IPS-NIHi7 (cell line): ENCODE results near the gene EXOC4.
A peak's percentile ranks its signal among the peaks of the same experiment; 100 is the strongest.

ENCODE experiments used
- DNase-seq: peaks from one replicate; pipeline ENCODE4 v3.0.0; 2012; ENCODE audit warnings: mixed read lengths; ENCODE audit errors: extremely low spot score

Gene EXOC4

DNA sequence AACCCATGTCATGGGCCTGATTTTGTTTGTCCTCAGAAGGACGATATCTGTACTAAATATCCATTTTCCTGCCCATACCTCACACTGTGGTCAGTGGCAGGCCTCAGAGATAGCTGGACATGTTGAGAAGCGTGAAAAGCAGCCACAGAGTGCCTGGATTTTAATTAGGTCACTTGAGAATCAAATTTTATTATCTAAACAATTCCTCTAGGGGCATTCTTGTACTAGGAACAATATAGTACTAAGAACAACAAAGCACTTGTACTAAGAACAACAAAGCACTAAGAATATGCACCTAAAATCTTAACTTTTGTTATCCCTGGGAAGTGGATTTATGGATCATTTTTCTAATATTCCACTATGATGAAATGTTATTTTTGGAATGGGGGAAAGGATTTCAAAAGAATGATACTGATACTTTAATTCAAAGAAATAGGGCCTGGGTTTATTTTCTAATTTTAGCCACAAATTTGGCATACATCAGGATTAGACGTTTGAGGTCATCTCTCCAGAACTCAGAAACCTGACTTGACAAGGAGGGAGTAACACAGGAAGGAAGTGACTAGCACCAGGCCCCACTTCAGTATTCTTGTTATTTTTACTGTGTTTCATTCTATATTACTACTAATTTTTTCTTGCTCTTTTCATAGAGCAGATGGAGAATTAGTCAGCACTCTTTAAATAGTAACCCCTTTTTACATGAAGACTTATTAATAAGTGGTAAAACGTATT is 112.2 kb downstream of the EXOC4 start:
- no peak for DNase-seq

DNA sequence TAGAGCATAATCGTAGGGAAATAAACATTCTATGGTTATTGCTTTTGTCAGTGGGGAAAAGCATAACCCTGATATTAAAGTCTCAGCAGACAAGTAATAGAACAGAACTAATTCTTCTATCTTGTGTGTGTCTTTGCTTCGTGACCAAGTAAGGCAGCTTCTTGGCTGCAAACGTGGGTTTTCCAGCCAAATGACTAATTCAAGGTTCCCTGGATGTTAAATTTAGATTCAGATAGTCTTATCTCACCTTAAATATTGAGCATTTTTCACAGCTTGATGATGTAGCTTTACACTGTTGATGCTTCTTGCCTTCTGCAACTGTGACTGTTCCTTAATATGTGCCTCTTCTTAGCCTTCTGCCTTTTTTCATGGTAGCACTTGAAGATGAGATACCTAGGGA is 113.0 kb downstream of the EXOC4 start:
- no peak for DNase-seq

DNA sequence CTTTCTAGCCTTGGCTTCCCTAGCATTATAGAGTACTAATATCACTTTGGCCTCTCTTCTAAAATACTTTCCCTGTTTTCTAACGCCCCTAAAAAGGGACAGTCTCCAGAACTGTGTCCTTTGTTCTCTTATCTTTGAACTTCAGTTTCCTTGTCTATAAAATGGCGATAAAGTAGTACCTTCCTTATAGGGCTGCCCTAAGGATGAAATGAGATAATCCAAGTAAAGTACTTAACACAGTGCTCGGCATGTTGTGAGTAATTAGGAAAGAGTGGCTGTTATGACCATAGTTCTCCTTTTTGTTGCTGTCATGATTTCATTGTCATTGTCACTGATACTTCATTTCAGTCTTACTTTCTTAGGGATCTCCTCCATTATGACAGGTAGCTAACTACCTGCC is 114.7 kb downstream of the EXOC4 start:
- DNase-seq = no peak

DNA sequence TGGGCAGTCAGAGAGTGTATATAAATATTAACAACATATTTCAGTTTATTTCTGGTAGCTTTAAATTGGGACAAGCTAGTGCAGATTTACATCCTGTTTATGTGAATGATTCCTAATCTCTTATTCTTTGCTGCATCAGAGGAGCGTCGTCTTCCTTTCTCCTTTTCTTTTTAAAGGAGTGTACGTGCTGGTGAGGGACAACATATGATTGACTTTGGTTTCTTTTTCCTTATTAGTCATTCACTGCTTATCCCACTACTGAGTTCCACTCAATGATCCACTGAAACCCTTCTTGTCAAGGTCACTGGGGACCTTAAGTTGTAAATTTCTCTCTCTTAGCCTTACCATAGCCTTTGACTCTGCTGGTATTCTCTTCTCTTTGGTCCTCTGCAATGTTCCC is 116.3 kb downstream of the EXOC4 start:
- no peak for DNase-seq

DNA sequence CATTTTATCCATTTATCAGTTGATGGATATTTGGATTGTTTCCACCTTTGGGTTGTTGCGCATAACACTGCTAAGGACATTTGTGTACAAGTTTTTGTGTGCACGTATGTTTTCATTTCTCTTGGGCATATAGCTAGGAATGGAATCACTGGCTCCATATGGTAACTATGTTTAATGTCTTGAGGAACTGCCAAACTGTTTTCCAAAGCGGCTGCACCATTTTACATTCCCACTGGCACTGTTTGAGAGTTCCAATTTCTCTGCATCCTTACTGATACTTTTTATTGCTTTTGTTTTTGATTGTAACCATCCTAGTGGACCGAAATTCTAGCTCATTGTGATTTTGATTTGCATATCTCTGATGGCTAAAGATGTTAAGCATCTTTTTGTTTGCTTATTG is 118.7 kb downstream of the EXOC4 start:
- DNase-seq = no peak

DNA sequence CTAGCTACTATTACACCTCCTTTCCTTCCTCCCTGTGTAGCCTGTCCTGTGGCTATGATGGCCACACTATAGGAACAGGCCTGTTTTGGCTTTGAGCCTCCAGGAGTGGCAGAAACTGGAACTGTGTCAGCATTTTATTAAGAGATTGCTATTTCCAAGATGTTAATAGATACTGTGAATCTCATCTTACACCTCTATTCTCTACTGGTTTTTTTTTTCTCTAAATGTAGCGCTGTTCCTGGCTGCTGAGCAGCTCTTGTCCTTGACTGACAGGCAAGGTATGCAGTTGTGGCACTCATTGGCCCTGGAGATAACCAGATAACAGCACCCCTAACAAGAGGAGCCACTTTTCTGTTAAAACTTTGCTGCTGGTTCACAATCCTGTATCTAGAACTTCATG is 119.5 kb downstream of the EXOC4 start:
- no peak for DNase-seq

DNA sequence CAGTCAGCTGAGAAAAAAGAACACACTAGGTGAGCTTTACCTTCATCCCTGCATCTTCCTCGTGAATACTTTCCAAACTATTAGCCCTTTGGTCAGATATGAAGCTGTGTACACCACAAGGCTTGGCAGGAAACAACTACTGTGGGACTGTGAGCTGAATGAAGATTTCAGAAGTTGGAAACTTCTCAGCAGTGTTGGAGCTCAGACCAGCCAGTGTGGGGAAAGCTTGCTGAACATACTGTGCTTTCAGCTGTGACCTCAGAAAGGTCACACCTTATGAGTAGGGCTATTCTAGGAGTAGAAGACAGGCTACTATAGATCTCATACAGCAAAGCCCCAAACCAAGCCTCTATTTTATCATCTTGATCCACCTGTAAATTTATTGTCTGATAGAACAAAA is 123.6 kb downstream of the EXOC4 start:
- DNase-seq = no peak

DNA sequence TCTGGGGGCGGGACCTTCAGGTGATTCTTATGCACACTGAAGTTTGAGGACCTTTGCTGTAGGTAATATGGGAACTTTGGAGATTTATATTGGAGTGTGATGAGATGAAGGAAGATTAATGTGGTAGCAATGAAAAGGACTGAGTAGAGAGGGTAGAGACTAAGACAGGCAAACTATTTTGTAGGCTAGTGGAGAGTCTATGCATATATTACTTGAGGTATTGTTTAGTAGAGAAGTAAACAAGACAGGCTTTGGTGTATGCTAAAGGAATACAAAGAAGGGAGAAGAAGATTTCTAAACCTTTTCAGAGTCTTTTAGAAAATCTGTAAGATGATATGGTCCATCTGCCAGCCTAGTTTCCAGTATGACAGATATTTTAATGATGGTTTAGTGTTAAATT is 129.1 kb downstream of the EXOC4 start:
- DNase-seq = no peak

DNA sequence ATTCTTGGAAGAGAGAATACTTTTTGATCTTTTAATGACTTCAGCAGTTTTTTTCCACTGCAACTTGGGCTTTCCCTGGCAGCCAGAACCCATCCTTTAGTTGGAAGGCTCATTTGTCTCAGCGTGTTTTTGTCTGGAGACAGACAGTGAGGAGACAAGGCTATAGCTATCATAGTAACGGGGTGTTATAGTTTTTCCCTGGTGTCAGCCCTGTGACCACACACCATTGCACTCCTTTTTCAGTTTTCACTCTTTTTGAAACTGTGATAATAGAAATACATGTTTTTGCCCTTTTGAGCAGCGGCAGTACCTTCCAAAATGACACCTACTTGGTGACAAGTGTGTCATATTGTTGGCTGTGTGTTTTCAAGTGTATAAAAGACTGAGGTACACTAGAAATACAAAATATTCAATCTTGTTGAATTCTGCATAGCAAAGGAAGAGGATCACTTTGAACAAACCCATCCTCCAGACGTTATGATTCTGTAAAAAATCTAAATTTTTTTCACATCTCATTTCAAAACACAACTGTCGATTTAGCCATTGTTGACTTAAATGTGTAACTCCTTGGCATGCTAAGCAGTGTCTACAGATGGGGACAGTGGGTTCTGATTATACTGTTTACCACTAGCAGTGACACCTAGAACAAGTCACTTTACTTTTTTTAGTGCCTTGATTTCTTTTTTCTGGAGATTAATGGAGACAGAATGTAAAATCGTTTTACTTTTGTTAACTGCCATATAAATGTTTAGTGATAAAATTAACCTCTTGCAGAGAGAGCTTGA is 130.1 kb downstream of the EXOC4 start:
- no peak for DNase-seq

DNA sequence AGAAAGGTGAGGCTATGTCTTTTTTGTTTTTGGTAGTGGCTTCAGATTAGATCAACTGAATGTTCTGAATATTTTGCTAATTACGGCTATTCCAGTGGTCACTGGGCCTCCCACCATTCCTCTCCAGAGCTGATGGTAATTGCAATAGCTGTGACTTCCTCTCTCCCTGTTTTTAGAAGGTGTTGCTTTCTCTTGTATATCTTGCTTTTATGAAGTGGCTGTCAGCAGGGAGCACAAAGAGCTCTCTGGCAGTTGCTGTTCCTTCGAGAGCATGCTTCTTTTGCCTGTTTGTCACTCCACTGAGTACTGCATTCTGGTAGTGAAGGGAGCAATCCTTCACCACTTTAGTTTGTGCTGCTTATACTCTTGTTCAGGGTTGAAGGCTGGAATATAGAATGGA is 133.3 kb downstream of the EXOC4 start:
- peak; percentile 48 for DNase-seq

DNA sequence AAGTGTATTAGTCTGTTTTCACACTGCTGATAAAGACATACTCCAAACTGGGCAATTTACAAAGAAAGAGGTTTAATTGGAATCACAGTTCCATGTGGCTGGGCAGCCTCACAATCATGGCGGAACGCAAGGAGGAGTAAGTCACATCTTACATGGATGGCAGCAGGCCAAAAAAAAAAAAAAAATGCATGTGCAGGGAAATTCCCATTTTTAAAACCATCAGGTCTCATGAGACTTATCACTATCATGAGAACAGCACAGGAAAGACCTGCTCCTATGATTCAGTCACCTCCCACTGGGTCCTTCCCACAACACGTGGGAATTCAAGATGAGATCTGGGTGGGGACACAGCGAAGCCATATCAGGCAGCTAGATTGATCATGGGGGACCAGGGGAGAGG is 136.8 kb downstream of the EXOC4 start:
- DNase-seq = no peak

DNA sequence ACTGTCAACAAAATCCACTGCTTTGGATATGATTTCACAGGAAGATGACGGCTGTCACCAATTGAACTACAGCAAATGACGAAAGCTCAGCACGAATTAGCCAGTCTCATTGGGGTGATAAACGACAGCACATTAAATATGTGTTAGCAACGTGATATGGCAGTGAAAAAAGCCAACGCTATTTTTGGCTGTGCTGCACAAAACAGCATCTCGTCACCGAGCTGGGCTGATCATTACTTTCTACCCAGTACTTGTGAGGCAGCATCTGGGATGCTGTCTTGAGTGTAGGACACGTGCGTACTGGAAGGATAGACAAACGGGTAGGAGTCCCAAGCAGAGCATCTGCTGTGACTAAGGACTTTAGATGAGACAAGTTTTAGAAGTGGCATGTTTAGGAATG is 138.3 kb downstream of the EXOC4 start:
- DNase-seq = no peak

DNA sequence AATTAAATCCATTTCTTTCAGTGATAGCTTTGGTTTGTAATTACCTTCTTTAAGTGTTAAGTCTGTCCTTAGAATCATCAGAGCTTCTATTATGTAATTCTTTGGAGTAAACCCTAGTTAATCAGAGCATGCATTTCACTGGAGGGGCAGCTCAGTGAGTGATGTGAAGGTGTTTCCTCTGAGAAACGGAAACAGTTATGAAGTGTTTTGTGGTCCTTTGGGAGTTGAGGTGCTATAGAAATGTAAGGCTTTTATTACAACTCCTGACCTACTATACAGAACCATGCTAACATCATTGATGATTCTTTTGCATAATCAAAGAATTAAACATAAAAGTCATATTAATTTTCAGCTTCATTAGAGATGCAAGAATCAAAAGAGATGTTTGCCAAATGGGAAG is 141.5 kb downstream of the EXOC4 start:
- DNase-seq = no peak

DNA sequence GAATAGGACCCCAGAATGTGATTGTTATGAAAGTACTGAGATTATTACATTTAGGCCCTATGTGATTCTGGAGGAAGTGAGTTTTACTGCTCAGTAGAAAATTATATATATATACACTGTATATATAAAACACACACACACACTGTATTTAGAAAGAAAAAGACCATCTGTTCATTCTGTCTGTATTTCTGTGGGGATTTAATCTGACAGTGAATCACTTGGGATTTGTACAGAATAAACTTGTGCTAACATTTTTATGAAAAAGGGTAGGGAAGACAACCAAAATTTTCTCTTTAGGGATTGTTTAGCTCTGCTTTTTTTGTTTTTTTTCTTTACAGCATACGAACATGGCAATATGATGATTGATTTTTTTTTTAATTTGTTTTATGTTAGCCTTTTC is 142.7 kb downstream of the EXOC4 start:
- no peak for DNase-seq

DNA sequence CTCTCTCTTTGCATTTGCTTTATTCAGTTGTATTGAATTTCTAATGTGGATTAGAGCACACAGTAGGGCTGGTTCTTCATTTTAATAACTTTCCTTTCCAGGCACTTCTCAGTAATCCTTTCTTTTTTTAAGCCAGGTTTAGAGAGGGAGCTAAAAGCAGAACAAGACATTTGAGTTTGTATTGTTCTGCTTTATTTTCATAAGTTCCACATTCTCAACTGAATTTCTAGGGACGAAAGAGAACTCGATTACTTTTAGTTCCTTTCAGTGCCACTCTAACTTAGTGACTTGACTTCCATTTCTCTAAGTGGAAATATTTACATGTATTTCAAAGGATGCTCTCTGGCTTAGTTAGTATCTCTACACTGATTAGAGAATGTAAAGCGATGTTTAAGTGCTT is 145.6 kb downstream of the EXOC4 start:
- no peak for DNase-seq

DNA sequence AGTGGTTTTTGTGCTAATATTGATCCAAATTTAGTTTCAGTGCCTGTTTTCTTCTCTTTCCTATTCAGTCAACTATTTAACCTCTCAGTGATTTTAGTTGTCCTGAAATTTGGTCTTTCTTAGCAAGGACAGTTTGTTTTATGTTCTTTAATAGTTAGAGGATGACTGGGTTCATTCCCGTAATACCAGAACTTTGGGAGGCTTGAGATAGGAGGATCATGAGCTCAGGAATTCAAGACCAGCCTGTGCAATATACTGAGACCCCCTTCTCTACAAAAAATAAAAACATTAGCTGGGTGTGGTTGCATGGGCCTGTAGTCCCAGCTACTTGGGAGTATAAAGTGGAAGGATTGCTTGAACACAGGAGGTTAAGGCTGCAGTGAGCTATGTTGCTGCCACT is 148.3 kb downstream of the EXOC4 start:
- no peak for DNase-seq

DNA sequence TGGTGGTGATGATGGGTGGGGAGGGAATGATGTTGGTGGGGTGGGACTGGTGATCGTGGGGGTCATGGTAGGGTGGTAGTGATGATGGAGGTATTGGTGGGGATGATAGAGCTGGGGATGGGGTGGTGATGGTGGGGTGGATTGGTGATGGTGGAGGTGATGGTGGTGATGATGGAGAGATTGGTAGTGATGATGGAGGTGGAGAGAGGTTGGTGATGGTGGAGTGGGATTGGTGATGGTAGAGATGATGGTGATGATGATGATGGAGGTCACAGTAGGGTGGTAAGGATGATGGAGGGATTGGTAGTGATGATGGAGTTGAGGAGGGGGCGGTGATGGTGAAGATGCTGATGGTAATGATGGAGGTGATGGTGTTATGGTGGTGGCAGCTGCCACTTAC is 155.3 kb downstream of the EXOC4 start:
- no peak for DNase-seq

DNA sequence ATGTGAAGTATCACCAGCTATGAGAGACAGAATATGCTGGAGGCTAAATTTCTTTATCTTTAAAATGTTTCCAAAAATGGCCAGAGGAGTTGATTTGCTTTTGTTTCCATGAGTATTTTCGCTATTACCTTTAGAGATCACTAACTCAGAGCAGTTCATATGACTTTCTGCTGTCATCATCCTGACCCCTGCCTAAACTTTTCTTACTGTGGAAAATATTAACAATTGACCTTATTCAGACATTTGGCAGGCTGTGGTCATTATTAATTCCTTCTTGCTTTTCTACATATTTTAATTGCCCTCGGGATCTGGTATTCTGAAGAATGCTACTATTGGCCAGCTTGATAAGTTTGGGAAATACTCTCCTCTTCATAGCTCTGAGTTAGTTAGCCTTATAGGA is 156.5 kb downstream of the EXOC4 start:
- no peak for DNase-seq

DNA sequence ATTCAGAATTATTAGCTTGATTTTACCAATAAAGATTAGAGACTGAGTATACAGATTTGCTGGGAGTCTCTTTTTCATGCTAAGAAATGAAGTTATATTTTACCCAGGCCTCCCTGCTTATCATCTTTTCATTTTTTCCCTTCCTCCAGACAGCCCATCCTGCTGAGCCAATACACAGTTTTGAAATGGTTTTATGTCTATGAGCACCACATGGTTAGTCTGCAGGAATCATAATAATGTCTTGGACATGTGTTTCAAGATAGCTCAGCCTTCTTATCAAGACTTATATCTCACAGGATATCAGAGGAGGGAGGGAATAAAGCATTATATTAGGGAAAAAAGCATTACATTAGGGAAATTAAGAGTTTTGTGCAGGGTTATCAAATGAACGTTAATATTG is 157.1 kb downstream of the EXOC4 start:
- DNase-seq = no peak

DNA sequence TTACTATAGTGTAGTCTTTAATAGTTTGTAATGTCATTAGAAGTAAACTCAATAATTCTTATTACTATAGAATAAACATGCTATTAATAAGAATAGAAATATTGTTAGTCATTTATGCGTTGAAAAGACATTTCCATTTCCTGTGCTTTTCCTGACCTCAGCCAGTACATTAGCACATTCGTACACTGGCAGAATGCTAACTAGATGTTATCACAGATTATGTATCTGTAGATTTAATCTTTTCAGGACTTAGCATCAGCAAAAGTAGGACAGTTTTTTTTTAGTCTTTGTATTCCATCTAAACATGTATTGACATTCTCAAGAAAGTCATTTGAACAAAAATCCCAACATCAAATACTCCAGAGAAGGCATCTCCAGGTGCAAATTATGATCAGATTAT is 158.5 kb downstream of the EXOC4 start:
- DNase-seq = no peak

DNA sequence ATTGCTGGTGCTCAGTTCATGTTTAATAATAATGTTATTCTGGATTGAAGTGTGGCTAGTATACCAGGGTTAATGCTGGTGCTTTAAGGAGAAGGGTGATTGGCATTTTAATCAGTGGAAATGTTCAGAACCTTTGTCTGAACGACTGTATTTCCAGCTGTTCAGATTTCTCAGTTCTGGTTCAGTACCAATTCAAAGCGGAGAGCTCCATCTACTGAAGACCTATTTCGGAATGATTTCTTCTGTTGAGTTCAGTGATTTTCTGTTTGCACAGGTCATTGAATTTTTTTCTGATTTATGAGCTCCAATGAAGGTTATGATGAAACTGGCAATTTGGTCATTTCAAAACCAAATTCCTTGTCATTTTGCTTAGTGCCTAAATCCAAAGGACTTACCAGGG is 160.1 kb downstream of the EXOC4 start:
- no peak for DNase-seq

DNA sequence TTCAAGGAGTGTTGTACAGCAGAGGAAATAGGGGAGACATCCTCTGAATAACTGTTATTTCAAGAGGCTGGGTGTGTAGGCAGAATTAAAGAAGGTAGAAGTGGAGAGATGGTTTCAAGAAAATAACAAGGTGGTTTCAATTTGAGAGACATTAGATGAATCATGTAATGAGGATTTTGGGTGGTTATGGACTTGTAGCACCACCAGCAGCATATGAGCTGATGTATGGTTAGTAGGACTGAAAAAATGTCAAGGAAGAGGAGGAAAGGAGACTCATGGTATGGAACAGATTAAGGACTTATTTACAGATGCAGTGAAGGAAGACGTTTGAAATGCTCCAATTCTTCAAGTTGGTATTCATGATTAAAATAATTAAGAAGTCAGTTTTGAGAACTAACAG is 166.2 kb downstream of the EXOC4 start:
- DNase-seq = no peak

DNA sequence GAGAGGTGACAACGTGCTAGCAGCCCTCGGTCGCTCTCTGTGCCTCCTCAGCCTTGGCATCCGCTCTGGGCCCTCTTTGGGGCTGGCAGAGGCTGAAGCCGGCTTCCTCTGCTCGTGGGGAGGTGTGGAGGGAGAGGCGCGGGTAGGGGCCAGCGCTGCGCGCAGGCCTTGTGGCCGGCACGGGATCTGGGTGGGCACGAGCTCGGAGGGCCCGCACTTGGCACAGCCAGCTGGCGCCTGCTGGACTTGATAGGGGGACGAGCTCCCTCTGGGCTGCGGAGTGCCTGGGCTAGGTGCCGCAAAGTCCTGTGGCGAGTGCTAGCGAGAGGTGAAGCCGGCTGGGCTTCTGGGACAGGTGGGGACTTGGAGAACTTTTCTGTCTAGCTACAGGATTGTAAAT is 170.7 kb downstream of the EXOC4 start:
- no peak for DNase-seq

DNA sequence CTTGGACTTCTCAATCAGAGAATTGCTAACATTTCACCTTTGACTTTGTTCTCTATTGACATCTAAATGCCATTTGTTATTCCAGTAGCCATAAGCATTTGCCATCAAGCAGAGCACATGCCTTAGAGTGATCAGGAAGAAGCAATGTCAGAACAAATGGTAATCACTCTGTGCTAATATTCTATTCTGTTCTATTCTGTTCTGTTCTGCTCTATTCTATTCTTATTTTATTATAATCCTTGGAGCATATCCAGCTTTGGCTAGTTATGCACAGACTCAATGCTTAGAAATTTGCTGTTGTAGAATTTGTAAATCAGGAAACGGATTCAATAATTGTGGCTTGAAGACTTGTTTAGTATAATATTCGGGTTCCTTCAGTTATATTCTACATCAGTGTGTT is 175.4 kb downstream of the EXOC4 start:
- no peak for DNase-seq
